NCI-H2107 (cell line): ENCODE data around the gene SLC25A1.

Experiments used
- DNase-seq: peaks from one replicate; lab custom pipeline; 2025; lab: John Stamatoyannopoulos, UW

The SLC25A1 gene

GRCh38 chr22:19180740-19181410, 2.3 kb upstream of the SLC25A1 start:
- DNase-seq: no peak

- no peak for DNase-seq
Measured at GRCh38 chr22:19180234-19180633, 1.7 kb upstream of the SLC25A1 start.

GRCh38 chr22:19179497-19180048, 1.0 kb upstream of the SLC25A1 start:
- peak; percentile 6 for DNase-seq

- no peak for DNase-seq
Measured at GRCh38 chr22:19178065-19178656, 375 bp downstream of the SLC25A1 start.

GRCh38 chr22:19177164-19178064, 1.1 kb downstream of the SLC25A1 start:
- DNase-seq: no peak

- no peak for DNase-seq
Measured at GRCh38 chr22:19176732-19177131, 1.8 kb downstream of the SLC25A1 start.

GRCh38 chr22:19176175-19176643, 2.3 kb downstream of the SLC25A1 start:
- no peak for DNase-seq

GRCh38 chr22:19175602-19176174, 2.8 kb downstream of the SLC25A1 start:
- DNase-seq: no peak

- no peak for DNase-seq
Measured at GRCh38 chr22:19175026-19175601, 3.4 kb downstream of the SLC25A1 start.

GRCh38 chr22:19174106-19175025, 4.2 kb downstream of the SLC25A1 start:
- no peak for DNase-seq

- no peak for DNase-seq
Measured at GRCh38 chr22:19173047-19174035, 5.2 kb downstream of the SLC25A1 start.

GRCh38 chr22:19172213-19173046, 6.1 kb downstream of the SLC25A1 start:
- DNase-seq: no peak

GRCh38 chr22:19169947-19170318, 8.6 kb downstream of the SLC25A1 start:
- no peak for DNase-seq

- no peak for DNase-seq
Measured at GRCh38 chr22:19169002-19169946, 9.3 kb downstream of the SLC25A1 start.

- DNase-seq: no peak
Measured at GRCh38 chr22:19168088-19168890, 10.2 kb downstream of the SLC25A1 start.

- DNase-seq: no peak
Measured at GRCh38 chr22:19167106-19167869, 11.2 kb downstream of the SLC25A1 start.
